Measurements from ENCODE around the gene ALKBH3. TPM values are rescaled to one million over a fixed set of nuclear protein-coding genes. Genes with fewer than 3 reads are reported as not detected.

ALKBH3 gene
- total RNA-seq, 1 experiment from 2014 or later: 13.3 TPM

DNA sequence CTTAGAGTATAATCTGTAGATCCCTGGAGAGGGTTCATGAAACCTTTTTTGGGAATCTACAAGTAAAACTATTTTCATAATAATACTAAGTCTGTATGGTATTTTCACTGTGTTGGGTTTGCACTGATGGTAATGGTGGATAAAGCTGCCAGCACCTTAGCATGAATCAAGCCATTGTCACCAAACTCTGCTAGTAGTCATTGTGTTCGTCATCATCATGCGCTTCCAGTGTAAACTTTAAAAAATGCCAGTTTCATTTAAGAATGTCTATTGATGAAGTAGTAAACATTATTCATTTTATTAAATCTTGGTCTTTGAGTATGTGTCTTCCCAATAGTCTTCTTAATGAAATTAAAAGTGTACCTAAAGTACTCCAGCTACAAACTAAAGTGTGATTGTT lies 15.0 kb downstream of the ALKBH3 start:
- Mint-ChIP-seq H3K27me3 (ENCODE audit: low read depth) (no peaks in the 10 kb centered on the region), H3K9me3 (peaks cover 6% of the 10 kb centered on the region; the same call in 1 of the 2 replicates), H3K4me1 (no peaks in the 10 kb centered on the region), H3K36me3 (peaks cover 27% of the 10 kb centered on the region), H3K27ac (no peak overlapping the region), H3K4me3 (no peak overlapping the region)
- TF ChIP-seq, protein P1, sequence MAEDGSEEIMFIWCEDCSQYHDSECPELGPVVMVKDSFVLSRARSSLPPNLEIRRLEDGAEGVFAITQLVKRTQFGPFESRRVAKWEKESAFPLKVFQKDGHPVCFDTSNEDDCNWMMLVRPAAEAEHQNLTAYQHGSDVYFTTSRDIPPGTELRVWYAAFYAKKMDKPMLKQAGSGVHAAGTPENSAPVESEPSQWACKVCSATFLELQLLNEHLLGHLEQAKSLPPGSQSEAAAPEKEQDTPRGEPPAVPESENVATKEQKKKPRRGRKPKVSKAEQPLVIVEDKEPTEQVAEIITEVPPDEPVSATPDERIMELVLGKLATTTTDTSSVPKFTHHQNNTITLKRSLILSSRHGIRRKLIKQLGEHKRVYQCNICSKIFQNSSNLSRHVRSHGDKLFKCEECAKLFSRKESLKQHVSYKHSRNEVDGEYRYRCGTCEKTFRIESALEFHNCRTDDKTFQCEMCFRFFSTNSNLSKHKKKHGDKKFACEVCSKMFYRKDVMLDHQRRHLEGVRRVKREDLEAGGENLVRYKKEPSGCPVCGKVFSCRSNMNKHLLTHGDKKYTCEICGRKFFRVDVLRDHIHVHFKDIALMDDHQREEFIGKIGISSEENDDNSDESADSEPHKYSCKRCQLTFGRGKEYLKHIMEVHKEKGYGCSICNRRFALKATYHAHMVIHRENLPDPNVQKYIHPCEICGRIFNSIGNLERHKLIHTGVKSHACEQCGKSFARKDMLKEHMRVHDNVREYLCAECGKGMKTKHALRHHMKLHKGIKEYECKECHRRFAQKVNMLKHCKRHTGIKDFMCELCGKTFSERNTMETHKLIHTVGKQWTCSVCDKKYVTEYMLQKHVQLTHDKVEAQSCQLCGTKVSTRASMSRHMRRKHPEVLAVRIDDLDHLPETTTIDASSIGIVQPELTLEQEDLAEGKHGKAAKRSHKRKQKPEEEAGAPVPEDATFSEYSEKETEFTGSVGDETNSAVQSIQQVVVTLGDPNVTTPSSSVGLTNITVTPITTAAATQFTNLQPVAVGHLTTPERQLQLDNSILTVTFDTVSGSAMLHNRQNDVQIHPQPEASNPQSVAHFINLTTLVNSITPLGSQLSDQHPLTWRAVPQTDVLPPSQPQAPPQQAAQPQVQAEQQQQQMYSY (CRISPR knock-in tag; IDR thresholded peaks at IDR 0.05): no peak
- TF ChIP-seq PRRX2 (CRISPR knock-in tag; IDR thresholded peaks at IDR 0.05) (no peak), NFE2L1 (CRISPR knock-in tag; IDR thresholded peaks at IDR 0.05) (no peak), SP1 (CRISPR knock-in tag; conservative IDR thresholded peaks at IDR 0.05) (no peak), RELA (CRISPR knock-in tag; IDR thresholded peaks at IDR 0.05; ENCODE audit: borderline replicate concordance) (no peak)
- TF ChIP-seq, protein P2, sequence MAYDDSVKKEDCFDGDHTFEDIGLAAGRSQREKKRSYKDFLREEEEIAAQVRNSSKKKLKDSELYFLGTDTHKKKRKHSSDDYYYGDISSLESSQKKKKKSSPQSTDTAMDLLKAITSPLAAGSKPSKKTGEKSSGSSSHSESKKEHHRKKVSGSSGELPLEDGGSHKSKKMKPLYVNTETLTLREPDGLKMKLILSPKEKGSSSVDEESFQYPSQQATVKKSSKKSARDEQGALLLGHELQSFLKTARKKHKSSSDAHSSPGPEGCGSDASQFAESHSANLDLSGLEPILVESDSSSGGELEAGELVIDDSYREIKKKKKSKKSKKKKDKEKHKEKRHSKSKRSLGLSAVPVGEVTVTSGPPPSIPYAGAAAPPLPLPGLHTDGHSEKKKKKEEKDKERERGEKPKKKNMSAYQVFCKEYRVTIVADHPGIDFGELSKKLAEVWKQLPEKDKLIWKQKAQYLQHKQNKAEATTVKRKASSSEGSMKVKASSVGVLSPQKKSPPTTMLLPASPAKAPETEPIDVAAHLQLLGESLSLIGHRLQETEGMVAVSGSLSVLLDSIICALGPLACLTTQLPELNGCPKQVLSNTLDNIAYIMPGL (CRISPR knock-in tag; IDR thresholded peaks at IDR 0.05): no peak
- TF ChIP-seq, protein P3, sequence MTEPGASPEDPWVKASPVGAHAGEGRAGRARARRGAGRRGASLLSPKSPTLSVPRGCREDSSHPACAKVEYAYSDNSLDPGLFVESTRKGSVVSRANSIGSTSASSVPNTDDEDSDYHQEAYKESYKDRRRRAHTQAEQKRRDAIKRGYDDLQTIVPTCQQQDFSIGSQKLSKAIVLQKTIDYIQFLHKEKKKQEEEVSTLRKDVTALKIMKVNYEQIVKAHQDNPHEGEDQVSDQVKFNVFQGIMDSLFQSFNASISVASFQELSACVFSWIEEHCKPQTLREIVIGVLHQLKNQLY (CRISPR knock-in tag; IDR thresholded peaks at IDR 0.05): no peak
- no peak for DNase-seq (ENCODE audit: low spot score)
- no peak for ATAC-seq
- CTCF ChIA-PET: no interaction called here
- POLR2A ChIA-PET: no interaction called here

DNA sequence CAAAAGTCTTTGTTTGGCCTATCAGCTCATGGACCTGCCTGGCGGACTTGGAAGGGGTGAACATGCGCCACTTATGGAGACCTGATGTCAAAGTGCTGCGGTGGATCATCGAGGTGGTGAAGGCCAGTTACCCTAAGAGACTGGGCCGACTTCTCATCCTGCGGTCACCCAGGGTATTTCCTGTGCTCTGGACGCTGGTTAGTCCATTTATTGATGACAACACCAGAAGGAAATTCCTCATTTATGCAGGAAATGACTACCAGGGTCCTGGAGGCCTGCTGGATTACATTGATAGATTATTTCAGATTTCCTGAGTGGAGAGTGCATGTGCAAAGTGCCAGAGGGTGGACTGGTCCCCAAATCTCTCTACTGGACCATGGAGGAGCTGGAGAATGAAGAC lies 17.9 kb downstream of the ALKBH3 start:
- no peaks in the 10 kb centered on the region for H3K4me1 Mint-ChIP-seq
- ChIA-PET CTCF (interaction anchor here (1.7 kb wide), 1 partner anchor 9 kb away, joined by 11 read pairs; no protein-coding TSS in a partner anchor), POLR2A (no interaction called here)
- TF ChIP-seq, protein P4, sequence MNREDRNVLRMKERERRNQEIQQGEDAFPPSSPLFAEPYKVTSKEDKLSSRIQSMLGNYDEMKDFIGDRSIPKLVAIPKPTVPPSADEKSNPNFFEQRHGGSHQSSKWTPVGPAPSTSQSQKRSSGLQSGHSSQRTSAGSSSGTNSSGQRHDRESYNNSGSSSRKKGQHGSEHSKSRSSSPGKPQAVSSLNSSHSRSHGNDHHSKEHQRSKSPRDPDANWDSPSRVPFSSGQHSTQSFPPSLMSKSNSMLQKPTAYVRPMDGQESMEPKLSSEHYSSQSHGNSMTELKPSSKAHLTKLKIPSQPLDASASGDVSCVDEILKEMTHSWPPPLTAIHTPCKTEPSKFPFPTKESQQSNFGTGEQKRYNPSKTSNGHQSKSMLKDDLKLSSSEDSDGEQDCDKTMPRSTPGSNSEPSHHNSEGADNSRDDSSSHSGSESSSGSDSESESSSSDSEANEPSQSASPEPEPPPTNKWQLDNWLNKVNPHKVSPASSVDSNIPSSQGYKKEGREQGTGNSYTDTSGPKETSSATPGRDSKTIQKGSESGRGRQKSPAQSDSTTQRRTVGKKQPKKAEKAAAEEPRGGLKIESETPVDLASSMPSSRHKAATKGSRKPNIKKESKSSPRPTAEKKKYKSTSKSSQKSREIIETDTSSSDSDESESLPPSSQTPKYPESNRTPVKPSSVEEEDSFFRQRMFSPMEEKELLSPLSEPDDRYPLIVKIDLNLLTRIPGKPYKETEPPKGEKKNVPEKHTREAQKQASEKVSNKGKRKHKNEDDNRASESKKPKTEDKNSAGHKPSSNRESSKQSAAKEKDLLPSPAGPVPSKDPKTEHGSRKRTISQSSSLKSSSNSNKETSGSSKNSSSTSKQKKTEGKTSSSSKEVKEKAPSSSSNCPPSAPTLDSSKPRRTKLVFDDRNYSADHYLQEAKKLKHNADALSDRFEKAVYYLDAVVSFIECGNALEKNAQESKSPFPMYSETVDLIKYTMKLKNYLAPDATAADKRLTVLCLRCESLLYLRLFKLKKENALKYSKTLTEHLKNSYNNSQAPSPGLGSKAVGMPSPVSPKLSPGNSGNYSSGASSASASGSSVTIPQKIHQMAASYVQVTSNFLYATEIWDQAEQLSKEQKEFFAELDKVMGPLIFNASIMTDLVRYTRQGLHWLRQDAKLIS (CRISPR knock-in tag; IDR thresholded peaks at IDR 0.05; ENCODE audit: borderline replicate concordance): no peak
- no peak for TF ChIP-seq SMAD4 (CRISPR knock-in tag; IDR thresholded peaks at IDR 0.05)
- TF ChIP-seq ZNF263 (CRISPR knock-in tag; IDR thresholded peaks at IDR 0.05; ENCODE audit: low read depth): no peak
- TF ChIP-seq, protein P3 (CRISPR knock-in tag; IDR thresholded peaks at IDR 0.05): no peak
- H3K4me3 Mint-ChIP-seq: no peak overlapping the region
- DNase-seq (ENCODE audit: low spot score): no peak
- no peaks in the 10 kb centered on the region for H3K27me3 Mint-ChIP-seq (ENCODE audit: low read depth)
- peaks cover 6% of the 10 kb centered on the region; the same call in 1 of the 2 replicates for H3K9me3 Mint-ChIP-seq
- ATAC-seq: no peak
- H3K27ac Mint-ChIP-seq: no peak overlapping the region
- H3K36me3 Mint-ChIP-seq: peaks cover 27% of the 10 kb centered on the region

DNA sequence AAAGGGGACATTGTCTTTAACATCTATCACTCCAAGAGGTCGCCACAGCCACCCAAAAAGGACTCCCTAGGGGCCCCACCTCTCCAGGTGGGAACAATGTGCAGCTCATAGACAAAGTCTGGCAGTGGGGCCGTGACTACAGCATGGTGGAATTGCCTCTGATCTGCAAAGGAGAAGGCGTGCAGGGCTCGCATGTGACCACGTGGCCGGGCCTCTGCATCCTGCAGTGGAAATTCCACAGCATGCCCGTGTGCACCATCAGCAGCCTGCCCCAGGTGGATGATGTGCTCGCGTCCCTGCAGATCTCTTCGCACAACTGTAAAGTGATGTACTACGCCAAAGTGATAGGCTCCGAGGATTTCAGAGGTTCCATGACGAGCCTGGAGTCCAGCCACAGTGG lies 18.5 kb downstream of the ALKBH3 start:
- no peaks in the 10 kb centered on the region for H3K27me3 Mint-ChIP-seq (ENCODE audit: low read depth)
- POLR2A ChIA-PET: no interaction called here
- DNase-seq (ENCODE audit: low spot score) (no peak), ATAC-seq (no peak)
- H3K9me3 Mint-ChIP-seq: peaks cover 6% of the 10 kb centered on the region; the same call in 1 of the 2 replicates
- no peak overlapping the region for H3K27ac Mint-ChIP-seq
- H3K4me1 Mint-ChIP-seq: no peaks in the 10 kb centered on the region
- CTCF ChIA-PET: interaction anchor here (1.7 kb wide), 1 partner anchor 9 kb away, joined by 11 read pairs; no protein-coding TSS in a partner anchor
- peaks cover 27% of the 10 kb centered on the region for H3K36me3 Mint-ChIP-seq
- no peak overlapping the region for H3K4me3 Mint-ChIP-seq
- TF ChIP-seq ZNF232 (CRISPR knock-in tag; IDR thresholded peaks at IDR 0.05) (no peak), CREM (CRISPR knock-in tag; IDR thresholded peaks at IDR 0.05) (no peak), ZNF671 (CRISPR knock-in tag; IDR thresholded peaks at IDR 0.05) (no peak), RORB (CRISPR knock-in tag; IDR thresholded peaks at IDR 0.05) (no peak), OVOL2 (CRISPR knock-in tag; IDR thresholded peaks at IDR 0.05; ENCODE audit: borderline replicate concordance) (no peak), NR1H2 (CRISPR knock-in tag; IDR thresholded peaks at IDR 0.05) (no peak), ZNF416 (CRISPR knock-in tag; IDR thresholded peaks at IDR 0.05) (no peak), ZNF138 (CRISPR knock-in tag; conservative IDR thresholded peaks at IDR 0.05) (no peak), FOXJ3 (CRISPR knock-in tag; IDR thresholded peaks at IDR 0.05; ENCODE audit: borderline replicate concordance) (no peak), NFYB (CRISPR knock-in tag; conservative IDR thresholded peaks at IDR 0.05; ENCODE audit: low read depth) (no peak), NR2C2 (CRISPR knock-in tag; IDR thresholded peaks at IDR 0.05) (no peak)
- TF ChIP-seq, protein P5, sequence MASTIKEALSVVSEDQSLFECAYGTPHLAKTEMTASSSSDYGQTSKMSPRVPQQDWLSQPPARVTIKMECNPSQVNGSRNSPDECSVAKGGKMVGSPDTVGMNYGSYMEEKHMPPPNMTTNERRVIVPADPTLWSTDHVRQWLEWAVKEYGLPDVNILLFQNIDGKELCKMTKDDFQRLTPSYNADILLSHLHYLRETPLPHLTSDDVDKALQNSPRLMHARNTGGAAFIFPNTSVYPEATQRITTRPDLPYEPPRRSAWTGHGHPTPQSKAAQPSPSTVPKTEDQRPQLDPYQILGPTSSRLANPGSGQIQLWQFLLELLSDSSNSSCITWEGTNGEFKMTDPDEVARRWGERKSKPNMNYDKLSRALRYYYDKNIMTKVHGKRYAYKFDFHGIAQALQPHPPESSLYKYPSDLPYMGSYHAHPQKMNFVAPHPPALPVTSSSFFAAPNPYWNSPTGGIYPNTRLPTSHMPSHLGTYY (CRISPR knock-in tag; IDR thresholded peaks at IDR 0.05): no peak

All from WTC11 (cell line).